HepG2 (cell line): ENCODE results near the gene PNPLA8. TPM values are rescaled to one million over a fixed set of nuclear protein-coding genes. Genes with fewer than 3 reads are reported as not detected.
A peak's percentile ranks its signal among the peaks of the same experiment; 100 is the strongest.

Experiments used
- FOXA1 ChIP-seq, 2 experiments: fragments of 450-650 bp in 1 of 2; sonication (generic) in 1 of 2; formaldehyde crosslinking in 1 of 2; IDR thresholded peaks; 2 replicates each; pipeline versions ENCODE4 v1.4.0 to v1.6.1; 2016 to 2020; ENCODE audit warnings: missing genetic modification reagents in 1 of 2
- FOXO1 ChIP-seq: sonication (generic); formaldehyde crosslinking; IDR thresholded peaks from 2 replicates; pipeline ENCODE4 v1.4.0; 2020; ENCODE audit warnings: missing genetic modification reagents
- GPBP1L1 ChIP-seq: sonication (generic); formaldehyde crosslinking; IDR thresholded peaks from 2 replicates; pipeline ENCODE4 v1.5.0; 2020; ENCODE audit warnings: mild to moderate bottlenecking, missing genetic modification reagents
- HOXA3 ChIP-seq: sonication (generic); formaldehyde crosslinking; IDR thresholded peaks from 2 replicates; pipeline ENCODE4 v1.5.0; 2020; ENCODE audit warnings: missing genetic modification reagents
- PHF5A ChIP-seq: IDR thresholded peaks from one replicate; pipeline ENCODE4 v1.6.1; 2018; ENCODE audit warnings: low read depth, missing genetic modification reagents; ENCODE audit not compliant: unreplicated experiment
- PTBP1 ChIP-seq: fragments of 200-400 bp; formaldehyde crosslinking; IDR thresholded peaks from 2 replicates; pipeline ENCODE4 v1.6.1; 2018; ENCODE audit warnings: low read length, low read depth; ENCODE audit not compliant: poor library complexity, severe bottlenecking
- RBM22 ChIP-seq: fragments of 200-400 bp; formaldehyde crosslinking; optimal IDR thresholded peaks from 2 replicates; pipeline ENCODE3; 2017; ENCODE audit warnings: mild to moderate bottlenecking, low read length, moderate library complexity
- SMARCC2 ChIP-seq: fragments of 450-650 bp; IDR thresholded peaks from 2 replicates; pipeline ENCODE4 v1.6.1; 2017; ENCODE audit warnings: antibody characterized with exemption, mild to moderate bottlenecking
- TCF7L2 ChIP-seq: IDR thresholded peaks from 2 replicates; pipeline ENCODE4 v1.6.1; 2011; ENCODE audit warnings: mild to moderate bottlenecking, low read depth, low read length, moderate library complexity
- YEATS2 ChIP-seq: sonication (generic); formaldehyde crosslinking; IDR thresholded peaks from 2 replicates; pipeline ENCODE4 v1.4.0; 2020; ENCODE audit warnings: missing genetic modification reagents, borderline replicate concordance
- ZKSCAN5 ChIP-seq: sonication (generic); formaldehyde crosslinking; IDR thresholded peaks from 2 replicates; pipeline ENCODE4 v1.5.1; 2020; ENCODE audit warnings: mild to moderate bottlenecking, missing genetic modification reagents
- ZNF280B ChIP-seq: sonication (generic); formaldehyde crosslinking; IDR thresholded peaks from 2 replicates; pipeline ENCODE4 v1.5.0; 2020; ENCODE audit warnings: missing genetic modification reagents, mild to moderate bottlenecking, borderline replicate concordance
- ZNF282 ChIP-seq: fragments of 450-650 bp; IDR thresholded peaks from 2 replicates; pipeline ENCODE4 v1.6.1; 2018; ENCODE audit not compliant: partially characterized antibody
- ZNF598 ChIP-seq: sonication (generic); formaldehyde crosslinking; IDR thresholded peaks from 2 replicates; pipeline ENCODE4 v1.5.1; 2020; ENCODE audit warnings: mild to moderate bottlenecking, missing genetic modification reagents, borderline replicate concordance
- ZNF768 ChIP-seq: sonication (generic); formaldehyde crosslinking; IDR thresholded peaks from 2 replicates; pipeline ENCODE4 v1.4.0; 2020; ENCODE audit warnings: missing genetic modification reagents
- polyA plus RNA-seq, 8 experiments: library from polyadenylated mRNA; depleted of rRNA in 3 of 8; stranded (reverse) in 7 of 8; unstranded in 1 of 8; fragments of >200 nt; fragmentation: Illumina TruSeq in 4 of 8; extraction: Trizol in 4 of 8; gene quantifications; 2 replicates each; pipeline versions ENCODE4 v1.2.1 to v1.2.3, GENCODE V29; 2011 to 2016; ENCODE audit warnings: low read depth in 4 of 8, missing spikeins in 1 of 8, mixed read lengths in 1 of 8; ENCODE audit not compliant: insufficient read depth in 1 of 8
- total RNA-seq, 5 experiments: library from RNA; depleted of rRNA; stranded (reverse); fragments of >200 nt; fragmentation: Illumina TruSeq; extraction: Trizol; gene quantifications; 2 replicates each; pipeline ENCODE4 v1.2.3, GENCODE V29; 2016; ENCODE audit warnings: low read depth in 1 of 5
- TF ChIP-seq, protein P1 (sequence below): sonication (generic); formaldehyde crosslinking; IDR thresholded peaks from 2 replicates; pipeline ENCODE4 v1.4.0; 2020; ENCODE audit warnings: mild to moderate bottlenecking, missing genetic modification reagents
- TF ChIP-seq, protein P2 (sequence below): sonication (generic); formaldehyde crosslinking; IDR thresholded peaks from 2 replicates; pipeline ENCODE4 v1.4.0; 2020; ENCODE audit warnings: missing genetic modification reagents

PNPLA8 gene
- total and polyA plus RNA-seq, 2 of the 13 experiments (the other 11 are each of a cell fraction or from before 2014, with no cell fraction given): 6.3 to 11.4 TPM

DNA sequence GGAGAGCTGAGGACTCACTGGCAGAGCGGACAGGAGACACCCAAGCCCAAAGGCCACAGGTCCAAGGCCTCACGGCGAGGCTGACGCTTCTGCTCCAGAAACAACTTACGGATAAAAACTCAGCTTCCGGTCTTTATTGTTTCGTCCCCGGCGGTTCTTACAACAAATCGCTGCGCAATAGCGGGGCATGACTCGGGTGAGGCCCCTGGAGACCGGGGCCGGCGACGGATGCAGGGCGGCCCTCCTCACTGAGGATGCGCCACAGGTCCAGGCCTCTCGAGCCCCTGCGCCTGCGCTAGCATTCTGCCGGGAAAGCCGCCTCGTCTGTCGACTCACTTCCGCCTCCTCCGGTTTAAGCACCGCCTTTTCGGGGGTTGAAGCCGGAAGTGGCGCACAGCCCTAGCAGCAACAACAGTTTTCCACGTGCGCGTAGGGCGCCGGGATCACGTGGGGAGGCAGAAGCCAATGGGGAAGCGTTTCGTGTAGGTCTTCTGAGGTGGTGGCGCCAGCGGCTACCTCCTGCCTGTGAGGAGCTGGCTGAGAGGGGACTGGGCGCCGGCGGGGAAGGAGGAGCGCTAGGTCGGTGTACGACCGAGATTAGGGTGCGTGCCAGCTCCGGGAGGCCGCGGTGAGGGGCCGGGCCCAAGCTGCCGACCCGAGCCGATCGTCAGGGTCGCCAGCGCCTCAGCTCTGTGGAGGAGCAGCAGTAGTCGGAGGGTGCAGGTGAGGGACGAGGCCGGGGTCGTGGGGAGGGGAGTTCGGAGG, 43.6 kb upstream of the PNPLA8 start, which contains the start of the genes DNAJB9 and THAP5 (continued):
- TF ChIP-seq, protein P1, sequence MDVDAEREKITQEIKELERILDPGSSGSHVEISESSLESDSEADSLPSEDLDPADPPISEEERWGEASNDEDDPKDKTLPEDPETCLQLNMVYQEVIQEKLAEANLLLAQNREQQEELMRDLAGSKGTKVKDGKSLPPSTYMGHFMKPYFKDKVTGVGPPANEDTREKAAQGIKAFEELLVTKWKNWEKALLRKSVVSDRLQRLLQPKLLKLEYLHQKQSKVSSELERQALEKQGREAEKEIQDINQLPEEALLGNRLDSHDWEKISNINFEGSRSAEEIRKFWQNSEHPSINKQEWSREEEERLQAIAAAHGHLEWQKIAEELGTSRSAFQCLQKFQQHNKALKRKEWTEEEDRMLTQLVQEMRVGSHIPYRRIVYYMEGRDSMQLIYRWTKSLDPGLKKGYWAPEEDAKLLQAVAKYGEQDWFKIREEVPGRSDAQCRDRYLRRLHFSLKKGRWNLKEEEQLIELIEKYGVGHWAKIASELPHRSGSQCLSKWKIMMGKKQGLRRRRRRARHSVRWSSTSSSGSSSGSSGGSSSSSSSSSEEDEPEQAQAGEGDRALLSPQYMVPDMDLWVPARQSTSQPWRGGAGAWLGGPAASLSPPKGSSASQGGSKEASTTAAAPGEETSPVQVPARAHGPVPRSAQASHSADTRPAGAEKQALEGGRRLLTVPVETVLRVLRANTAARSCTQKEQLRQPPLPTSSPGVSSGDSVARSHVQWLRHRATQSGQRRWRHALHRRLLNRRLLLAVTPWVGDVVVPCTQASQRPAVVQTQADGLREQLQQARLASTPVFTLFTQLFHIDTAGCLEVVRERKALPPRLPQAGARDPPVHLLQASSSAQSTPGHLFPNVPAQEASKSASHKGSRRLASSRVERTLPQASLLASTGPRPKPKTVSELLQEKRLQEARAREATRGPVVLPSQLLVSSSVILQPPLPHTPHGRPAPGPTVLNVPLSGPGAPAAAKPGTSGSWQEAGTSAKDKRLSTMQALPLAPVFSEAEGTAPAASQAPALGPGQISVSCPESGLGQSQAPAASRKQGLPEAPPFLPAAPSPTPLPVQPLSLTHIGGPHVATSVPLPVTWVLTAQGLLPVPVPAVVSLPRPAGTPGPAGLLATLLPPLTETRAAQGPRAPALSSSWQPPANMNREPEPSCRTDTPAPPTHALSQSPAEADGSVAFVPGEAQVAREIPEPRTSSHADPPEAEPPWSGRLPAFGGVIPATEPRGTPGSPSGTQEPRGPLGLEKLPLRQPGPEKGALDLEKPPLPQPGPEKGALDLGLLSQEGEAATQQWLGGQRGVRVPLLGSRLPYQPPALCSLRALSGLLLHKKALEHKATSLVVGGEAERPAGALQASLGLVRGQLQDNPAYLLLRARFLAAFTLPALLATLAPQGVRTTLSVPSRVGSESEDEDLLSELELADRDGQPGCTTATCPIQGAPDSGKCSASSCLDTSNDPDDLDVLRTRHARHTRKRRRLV (CRISPR knock-in tag): peak; percentile 89
- peak; percentile 96 for TF ChIP-seq YEATS2 (CRISPR knock-in tag)
- TF ChIP-seq FOXA1 (IDR thresholded peaks at IDR 0.05): no peak
- no peak; the same call in none of the 2 replicates for TF ChIP-seq FOXA1 (CRISPR knock-in tag; IDR thresholded peaks at IDR 0.05)
- TF ChIP-seq ZNF282: no peak
- no peak for TF ChIP-seq GPBP1L1
- no peak for TF ChIP-seq RBM22
- TF ChIP-seq PHF5A (CRISPR knock-in tag): peak; percentile 63
- no peak for TF ChIP-seq SMARCC2
- TF ChIP-seq ZKSCAN5: 0 out of 2 replicates have a peak, but pooled peaks have one; percentile 20
- no peak for TF ChIP-seq TCF7L2
- TF ChIP-seq PTBP1: no peak
- peak; percentile 91 for TF ChIP-seq ZNF280B (CRISPR knock-in tag)
- TF ChIP-seq, protein P2, sequence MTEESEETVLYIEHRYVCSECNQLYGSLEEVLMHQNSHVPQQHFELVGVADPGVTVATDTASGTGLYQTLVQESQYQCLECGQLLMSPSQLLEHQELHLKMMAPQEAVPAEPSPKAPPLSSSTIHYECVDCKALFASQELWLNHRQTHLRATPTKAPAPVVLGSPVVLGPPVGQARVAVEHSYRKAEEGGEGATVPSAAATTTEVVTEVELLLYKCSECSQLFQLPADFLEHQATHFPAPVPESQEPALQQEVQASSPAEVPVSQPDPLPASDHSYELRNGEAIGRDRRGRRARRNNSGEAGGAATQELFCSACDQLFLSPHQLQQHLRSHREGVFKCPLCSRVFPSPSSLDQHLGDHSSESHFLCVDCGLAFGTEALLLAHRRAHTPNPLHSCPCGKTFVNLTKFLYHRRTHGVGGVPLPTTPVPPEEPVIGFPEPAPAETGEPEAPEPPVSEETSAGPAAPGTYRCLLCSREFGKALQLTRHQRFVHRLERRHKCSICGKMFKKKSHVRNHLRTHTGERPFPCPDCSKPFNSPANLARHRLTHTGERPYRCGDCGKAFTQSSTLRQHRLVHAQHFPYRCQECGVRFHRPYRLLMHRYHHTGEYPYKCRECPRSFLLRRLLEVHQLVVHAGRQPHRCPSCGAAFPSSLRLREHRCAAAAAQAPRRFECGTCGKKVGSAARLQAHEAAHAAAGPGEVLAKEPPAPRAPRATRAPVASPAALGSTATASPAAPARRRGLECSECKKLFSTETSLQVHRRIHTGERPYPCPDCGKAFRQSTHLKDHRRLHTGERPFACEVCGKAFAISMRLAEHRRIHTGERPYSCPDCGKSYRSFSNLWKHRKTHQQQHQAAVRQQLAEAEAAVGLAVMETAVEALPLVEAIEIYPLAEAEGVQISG (CRISPR knock-in tag): peak; percentile 89
- TF ChIP-seq FOXO1 (CRISPR knock-in tag): peak; percentile 61
- peak; percentile 87; the same call in 1 of the 2 replicates for TF ChIP-seq ZNF598 (CRISPR knock-in tag)
- peak; percentile 40; the same call in 1 of the 2 replicates for TF ChIP-seq ZNF768 (CRISPR knock-in tag)
- TF ChIP-seq HOXA3: peak; percentile 91
